HTR-8/SVneo (cell line): ENCODE data around the gene CDYL.
A peak's percentile ranks its signal among the peaks of the same experiment; 100 is the strongest.

Experiments used
- DNase-seq: peaks from one replicate; pipeline ENCODE4 v3.0.0; 2011; ENCODE audit warnings: low spot score, mixed read lengths; ENCODE audit not compliant: insufficient read length
- FAIRE-seq: peaks from 2 replicates; lab custom pipeline; 2011; peaks lifted over from hg19 to GRCh38; lab: Jason Lieb, UNC

CDYL gene

DNA sequence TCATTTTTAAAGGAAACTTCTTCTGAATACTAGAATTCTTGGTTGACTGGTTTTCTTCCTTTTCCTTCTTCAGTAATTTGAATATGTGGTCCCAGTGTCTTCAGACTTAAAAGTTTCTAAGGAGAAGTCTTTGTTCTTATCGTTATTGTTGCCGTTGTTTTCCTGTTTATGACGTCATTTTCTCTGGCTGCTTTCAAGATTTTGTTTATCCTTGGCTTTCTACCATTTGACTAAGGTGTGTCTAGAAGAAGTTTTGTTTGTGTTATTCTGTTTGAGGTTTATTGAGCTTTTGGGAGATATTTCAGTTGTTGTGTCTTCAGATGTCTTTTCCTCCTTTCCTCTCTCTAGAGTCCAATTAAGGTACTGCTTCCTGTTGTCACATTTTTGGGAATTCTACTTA is 24.5 kb downstream of the CDYL start:
- FAIRE-seq (no peak), DNase-seq (no peak)

DNA sequence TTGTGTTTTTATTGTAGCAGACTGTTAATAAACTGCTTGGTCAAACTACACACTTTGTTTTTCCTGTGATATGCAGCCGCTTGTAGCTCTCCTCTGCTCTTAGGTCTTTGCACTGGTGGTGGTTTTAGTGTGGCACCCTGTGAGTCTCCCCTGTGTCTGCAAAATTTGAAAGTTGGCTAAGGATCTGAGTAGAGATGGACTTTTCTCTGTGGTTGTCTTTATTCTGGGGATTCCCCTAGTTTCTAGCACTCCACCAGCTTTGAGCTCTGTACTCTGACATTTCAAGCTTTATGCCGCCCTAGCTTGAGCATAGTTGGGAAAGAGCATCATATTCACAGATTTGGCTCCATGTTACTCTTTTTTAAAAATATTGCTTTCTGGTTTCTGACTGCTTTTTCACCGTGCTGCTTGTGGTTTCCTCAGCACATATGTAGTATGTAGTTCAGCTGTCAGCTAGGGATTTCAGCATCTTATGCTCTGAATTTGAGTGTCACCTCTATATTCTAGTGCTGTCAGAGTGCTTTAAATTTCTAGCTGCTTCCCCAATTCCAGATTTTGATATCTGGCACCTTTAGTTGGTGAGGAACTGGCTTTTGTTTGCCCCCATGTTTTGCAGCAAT is 25.4 kb downstream of the CDYL start:
- no peak for DNase-seq

DNA sequence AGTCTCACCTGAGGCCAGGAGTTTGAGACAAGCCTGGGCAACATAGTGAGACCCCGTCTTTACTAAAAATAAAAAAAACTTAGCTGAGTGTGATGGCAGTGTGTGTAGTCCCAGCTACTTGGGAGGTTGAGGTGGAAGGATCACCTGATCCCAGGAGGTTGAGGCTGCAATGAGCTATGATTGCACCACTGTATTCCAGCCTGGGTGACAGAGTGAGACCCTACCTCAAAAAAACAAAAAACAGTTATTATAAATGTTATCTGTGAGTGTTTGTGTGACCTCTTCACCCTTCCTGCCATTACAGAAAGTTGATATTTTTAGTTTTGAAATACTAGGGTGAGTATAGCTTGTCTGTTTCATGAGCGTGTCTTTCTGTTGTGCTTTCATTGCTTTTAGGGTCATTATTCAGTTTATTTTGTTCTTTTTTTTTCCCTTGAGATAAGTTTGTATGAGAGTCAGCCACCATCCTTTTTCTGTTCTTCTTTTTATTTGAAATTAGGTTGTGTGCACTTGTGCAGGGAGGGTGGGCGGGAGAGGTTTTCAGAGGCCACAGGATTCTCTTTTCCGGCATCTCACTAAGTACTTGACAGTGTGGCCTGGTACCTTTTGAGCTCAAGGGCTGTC is 26.2 kb downstream of the CDYL start:
- DNase-seq, result no peak
- no peak for FAIRE-seq

More for the DNA sequence above, 25.4 kb downstream of the CDYL start:
- FAIRE-seq, result no peak

DNA sequence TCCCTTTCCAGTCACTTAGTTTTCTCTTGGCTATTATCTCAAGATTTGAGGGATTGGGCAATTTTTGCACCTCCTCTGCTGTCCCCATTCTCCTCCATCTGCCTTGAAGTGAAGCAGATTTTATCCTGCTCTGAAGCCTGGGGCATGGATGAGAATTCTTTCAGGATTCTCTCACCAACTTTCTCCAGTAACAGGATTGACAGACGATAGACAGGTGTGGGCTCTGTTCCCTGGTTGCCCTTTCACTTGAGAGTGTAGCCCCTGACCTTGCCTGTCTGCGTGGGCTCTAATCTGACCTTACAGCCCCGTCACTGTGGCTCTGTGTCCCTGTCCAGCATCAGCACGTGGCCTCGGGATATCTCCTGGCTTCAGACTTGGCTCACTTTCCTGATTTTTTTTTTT is 27.1 kb downstream of the CDYL start:
- DNase-seq, result no peak
- no peak for FAIRE-seq

DNA sequence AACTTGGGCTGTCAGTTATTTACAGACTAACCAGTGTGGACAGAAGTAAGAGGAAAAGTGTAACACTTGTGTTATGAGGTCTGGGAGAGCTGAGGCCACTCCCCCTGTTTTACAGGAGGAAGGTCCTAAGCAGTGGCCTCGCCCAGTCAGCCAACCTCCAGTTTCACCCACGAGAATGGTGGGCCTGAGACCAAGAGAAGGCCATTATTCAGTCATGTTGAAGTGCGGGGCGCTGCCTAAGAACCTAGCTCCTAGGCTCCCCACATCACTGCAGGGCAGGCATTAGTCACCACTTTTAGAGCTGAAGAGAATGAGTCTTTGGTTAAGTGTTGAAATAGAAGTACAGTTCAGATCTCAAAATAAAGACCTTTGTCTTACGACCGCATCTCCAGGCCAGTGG is 27.9 kb downstream of the CDYL start:
- DNase-seq (no peak), FAIRE-seq (no peak)

DNA sequence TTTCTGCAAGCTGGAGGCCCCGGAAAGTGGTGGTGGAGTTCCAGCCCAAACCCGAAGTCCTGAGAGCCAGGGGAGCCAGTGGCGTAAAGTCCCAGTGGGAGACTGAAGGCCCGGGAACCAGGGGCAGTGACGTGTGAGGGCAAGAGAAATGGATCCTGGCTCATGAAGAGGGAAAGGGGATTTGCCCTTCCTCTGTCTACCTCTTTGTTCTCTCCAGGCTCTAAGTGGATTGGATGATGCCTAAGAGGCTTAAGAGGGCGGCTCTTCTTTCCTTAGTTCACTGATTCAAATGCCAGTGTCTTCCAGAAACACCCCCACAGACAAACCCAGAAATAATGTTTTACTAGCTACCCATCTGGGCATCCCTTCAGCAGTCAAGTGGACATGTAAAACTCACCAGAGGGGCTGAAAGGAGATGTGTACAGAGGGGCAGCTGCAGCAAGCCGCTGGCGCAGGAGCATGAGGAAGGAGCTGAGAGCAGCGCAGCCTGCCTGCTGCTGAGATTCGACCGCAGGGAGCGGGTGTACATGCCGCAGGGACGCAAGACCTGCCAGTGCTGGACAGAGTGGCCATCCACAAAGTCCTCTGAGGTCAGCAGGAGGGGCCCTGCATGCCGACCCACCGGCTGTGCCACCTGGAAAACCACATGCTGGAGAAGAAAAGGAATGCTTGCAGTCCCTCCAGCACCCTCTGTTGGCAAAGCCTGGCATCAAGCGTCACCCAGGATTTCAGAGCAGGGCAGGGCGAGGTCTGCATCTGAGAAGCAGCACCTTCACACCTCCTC is 29.5 kb downstream of the CDYL start:
- FAIRE-seq (peak; percentile 58), DNase-seq (peak; percentile 65)

DNA sequence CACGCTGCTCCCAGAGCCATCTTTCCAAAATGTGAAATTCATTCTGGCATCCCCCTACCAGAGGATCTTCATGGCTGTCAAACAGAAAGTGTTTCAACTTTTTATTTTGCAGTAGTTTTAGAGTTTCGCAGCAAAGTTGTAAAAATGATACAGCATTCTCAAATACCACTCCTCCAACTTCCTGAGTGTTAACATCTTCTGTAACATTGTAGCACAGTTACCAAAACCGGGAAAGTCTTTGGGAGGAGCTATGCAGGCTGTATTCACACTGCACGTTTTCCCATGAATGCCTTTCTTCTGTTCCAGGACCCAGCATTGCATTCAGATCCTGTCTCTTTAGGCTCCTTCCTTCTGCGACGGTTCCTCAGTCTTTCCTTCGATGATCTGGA is 30.1 kb downstream of the CDYL start:
- no peak for DNase-seq

DNA sequence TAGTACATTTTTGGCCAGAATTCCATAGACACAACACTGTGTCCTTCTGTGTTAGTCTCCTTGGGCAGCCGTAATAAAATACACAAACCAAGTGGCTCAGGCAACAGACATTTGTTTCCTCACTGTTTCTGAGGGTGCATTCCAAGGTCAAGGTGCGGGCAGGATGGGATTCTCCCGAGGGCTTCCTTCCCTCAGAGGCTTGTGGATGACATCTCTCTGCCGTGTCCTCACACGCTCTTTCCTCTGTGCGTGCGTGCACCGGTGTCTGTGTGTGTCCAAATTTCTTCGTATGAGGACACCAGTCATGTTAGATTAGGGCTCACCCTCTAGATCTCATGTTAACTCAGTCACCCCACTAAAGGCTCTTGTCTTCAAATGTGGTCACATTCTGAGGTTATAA is 30.6 kb downstream of the CDYL start:
- FAIRE-seq (no peak), DNase-seq (no peak)

More for the DNA sequence above, 30.1 kb downstream of the CDYL start:
- no peak for FAIRE-seq

DNA sequence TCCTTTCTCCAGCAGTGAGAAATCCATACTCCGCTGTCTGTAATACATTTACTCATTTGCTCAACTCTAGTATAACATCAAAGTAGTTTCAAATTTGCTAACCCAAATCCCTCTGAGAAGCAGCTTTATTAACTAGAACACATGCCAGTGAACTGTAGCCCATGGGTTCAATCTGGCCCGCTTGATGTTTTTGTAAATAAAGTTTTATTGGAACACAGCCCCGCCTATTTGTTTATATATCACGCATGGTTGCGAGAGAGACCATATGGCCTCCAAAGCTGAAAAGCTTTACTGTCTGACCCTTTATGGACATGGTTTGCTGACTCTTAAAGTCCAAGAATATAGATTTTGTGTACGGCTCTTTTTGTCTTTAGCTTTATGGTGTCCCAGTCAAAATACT is 32.2 kb downstream of the CDYL start:
- DNase-seq (no peak), FAIRE-seq (no peak)

DNA sequence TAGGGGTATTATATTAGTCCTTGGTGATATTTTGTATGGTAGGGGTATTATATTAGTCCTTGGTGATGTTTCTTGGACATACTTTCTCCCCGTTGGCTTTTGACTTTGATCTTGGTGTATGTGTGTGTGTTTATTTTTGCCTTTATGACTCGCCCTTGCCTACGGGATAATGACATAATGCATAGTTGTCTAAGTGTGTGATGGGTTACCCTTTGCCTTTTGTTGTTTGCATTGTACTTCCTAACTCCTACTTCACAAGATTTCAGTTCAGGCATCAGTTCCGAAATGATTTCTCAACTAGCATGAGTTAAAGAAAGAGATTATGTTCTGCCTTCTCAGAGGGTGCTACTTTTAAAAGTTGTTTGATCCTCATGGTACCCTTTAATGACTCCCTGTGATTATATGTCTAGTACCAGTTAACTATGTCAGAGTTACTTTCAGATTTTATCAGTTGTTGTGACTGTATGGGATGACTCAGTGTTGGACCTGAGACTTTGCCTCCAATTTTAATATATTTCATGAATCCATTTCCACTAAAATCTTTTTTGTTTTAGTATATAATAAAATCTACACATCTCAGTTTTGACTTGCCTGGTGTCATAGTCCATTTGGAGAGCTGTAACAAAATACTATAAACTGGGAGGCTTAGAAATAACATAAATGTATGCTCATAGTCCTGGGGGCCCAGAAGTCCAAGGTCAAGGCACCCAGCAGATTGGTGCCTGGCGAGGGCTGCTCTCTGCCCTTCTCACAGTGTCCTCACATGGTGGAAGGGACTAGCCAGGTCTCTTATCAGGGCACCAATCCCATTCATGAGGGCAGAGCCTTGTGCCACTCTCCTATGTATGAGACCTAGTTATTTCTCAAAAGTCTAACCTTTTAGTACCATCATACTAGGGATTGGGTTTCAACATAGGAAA is 34.1 kb downstream of the CDYL start:
- FAIRE-seq, result peak; percentile 67
- no peak for DNase-seq

DNA sequence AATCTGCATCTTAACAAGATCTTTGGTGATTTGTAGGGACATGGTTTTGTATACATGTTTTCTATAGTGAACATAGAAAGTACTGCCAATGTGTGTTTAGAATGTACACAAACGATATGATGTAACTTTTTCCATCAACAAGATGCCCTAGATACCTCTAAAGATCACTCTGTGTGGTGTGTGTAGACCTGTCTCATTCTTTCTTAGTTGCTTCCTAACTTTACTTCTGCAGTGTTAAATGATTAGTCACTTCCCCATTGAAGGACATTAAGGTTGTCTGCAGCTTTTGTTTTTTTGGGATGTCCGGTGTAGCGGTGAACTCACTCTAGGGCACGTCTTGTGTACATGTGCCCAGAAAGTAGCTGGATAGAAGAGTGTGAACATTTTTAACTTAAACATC is 35.9 kb downstream of the CDYL start:
- FAIRE-seq (no peak), DNase-seq (no peak)

DNA sequence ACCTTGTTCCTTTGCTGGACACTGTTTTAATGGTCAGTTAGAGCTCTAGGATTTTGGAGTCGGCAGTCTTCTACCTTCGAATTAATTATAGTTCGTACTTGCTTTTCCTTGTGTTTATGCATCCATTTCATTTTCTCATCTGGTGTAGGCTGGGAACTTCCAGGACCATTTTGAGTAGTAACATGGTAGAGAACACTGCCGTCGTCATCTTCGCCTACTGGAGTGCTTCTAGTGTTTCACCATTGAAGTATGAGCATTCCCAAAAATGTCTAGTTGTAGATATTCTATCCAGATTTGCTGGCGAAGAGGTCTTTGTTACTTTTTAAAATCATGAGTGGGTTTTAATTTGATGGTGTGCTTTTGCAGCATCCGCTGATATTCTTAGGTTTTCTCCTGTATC is 36.9 kb downstream of the CDYL start:
- no peak for DNase-seq

DNA sequence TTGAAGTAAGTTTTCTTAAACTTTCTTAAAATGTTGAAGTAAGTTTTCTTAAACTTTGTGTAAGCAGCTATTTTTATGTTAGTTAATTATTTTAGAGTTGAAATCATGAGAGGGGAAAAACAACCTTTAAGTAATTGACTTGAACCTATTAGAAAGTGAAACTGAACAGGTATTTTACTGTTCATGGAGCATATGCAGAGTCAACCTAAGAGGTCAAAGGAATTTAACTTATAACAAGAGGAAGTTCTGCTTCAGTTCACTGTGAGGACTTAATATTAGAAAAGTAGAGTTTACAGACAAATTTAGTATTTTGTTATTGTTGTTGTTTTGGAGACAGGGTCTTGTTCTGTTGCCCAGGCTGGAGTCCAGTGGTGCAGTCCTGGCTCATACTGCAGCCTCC is 38.0 kb downstream of the CDYL start:
- FAIRE-seq, result no peak

More for the DNA sequence above, 36.9 kb downstream of the CDYL start:
- no peak for FAIRE-seq

DNA sequence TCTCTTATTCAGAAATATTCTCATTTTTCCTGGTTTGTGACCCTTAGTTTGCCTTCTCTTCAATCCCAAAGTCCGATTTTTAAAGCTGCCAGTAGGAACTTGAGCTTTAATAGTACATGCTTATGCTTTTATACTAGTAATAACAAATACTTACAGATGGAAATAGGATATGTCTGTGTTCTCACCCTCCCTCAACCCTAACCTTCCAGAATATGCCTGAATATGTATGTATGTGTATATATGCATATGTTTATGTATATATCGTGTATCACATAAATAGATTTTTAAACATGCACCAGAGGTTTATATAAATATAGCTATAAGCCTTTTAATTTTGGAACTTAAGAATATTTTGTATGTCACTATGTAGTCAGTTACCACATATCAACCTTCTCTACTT is 38.8 kb downstream of the CDYL start:
- no peak for DNase-seq
- FAIRE-seq, result no peak

More for the DNA sequence above, 38.0 kb downstream of the CDYL start:
- no peak for DNase-seq

DNA sequence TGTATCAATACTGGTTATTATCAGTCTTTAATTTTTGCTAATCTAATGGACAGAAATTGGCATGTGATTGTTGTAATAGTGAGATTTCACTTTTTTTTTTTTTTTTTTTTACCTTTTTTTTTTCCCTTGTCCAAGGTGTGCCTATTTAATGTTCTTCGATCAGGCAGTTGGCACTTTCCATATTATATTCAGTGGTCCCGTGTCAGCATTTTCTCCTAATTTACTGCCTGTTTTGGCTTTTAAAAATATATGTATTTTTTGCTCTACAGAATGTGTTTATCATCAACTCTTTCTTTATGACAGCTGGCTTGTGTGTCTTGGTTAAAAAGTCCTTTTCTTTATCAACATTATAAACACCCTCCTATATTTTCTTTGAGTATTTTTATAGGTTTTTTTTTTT is 39.4 kb downstream of the CDYL start:
- FAIRE-seq (no peak), DNase-seq (no peak)

DNA sequence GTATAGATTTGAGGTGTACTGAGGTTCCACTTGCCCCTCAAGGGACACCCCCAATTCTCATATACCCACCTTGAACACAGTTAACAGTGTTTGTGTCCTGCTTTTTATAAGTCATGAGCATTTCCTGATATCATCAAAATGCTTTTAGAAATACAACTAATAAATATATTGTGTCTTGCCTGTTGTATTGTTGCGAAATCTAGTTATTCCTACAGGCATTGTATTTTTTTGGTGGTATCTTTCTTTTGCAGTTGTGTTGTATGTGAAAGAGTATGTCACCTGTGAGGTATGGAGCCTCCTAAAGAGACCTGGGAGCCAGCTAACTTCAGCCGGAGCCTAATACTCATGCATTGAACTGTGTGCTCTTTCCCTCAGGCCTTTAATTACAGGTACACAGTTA is 40.7 kb downstream of the CDYL start:
- FAIRE-seq, result no peak
- no peak for DNase-seq

DNA sequence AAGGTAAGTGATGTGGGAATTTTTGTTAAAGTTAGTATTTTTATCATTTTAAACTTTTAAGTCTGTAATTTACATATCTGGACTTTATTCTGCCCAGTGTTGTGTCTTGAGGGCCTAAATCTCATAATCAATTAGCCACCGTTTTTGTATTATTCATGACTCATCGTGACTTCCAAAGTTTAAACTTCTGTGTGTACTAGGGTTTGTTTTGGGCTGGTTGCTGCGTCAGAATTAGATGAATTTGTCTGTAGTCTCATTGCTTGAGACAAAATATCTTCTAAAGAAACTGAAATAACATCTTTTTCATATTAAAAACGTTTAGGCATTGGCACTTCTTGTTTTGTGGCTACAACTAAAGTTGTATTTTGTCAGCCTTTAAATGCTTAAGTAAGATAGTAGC is 41.3 kb downstream of the CDYL start:
- FAIRE-seq (no peak), DNase-seq (no peak)

DNA sequence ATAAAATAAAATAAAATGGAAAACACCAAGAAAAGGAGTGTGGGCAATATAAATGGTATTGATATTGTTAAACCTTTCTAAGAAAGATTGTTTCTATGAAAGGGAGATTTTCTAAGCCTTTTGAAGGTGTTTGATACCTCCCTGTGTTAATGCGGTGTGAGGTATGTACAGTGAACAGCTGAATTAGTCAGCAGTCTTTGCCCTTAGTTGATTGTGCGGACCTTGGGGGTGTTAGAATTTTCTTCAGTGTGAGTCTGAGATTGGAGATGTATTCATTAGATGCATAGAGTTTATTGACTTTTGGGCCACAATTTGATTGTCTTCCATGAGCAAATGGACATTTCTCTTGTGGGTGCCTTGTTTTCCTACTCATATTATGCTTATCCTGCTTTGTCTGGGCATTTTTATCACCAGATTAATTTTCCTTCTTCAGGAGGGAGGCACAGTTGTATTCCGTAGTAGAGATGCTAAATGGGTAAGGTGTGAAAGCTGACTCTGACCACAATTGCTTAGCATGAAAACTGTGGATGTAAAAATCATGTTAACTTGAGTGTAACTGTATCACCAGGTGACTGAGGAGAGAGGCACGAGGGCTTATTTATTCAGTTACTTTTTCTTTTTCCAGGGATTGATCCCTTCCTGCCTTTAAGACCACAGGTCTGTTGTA is 42.2 kb downstream of the CDYL start:
- no peak for DNase-seq
- FAIRE-seq, result no peak

DNA sequence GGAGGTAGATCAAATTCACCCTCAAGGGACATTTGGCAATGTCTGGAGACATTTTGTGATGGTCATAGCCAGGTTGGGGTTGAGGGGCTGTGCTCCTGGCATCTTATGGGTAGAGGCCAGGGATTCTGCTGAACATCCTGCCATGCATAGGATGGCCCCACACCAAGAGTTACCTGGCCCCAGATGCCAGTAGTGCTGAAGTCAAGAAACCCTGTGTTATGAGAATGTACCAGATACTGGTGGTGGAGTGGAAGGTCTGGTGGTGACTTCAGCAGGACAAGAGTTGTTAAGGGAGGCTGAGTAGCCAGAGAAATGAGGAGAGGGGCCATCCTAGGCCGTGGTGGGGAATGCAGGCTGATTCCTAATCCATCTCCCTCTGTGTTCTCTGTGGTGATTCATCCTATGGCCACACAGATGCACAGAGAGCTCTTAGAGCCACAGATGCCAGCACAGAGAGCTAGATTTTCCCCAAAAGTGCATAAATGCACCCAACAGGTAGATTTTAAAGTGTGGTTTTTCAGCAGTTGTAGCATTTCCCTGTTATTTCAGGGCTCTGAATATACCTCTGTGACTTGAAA is 43.6 kb downstream of the CDYL start:
- no peak for FAIRE-seq
- DNase-seq, result no peak
